NK-92 treated with Interleukin-12 subunit alpha and Interleukin-12 subunit beta, amount 100 ng/mL, for 24 hours (cell line): ENCODE results near the gene M1AP.

Experiments used
- DNase-seq: peaks from one replicate; lab custom pipeline; 2025; lab: John Stamatoyannopoulos, UW

The M1AP gene

DNA sequence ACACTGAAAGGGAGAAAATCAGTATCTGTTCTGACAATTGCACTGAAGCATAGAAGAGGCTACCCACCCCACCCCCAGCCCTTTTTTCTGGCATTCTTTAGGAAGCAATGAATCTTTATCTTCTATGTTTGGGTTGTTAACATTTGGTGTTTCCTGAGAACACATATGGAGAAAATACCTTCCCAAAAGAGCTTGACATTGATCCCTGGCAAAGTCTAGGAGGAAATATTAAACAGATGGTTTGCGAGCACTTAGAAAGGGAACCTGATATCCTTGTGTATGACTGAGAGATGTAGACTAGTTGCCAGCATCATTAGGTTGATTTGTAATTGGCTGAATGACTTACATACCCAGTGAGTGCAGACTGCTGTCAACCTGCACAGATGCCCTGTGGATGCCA lies 50.7 kb downstream of the M1AP start:
- DNase-seq, result no peak

DNA sequence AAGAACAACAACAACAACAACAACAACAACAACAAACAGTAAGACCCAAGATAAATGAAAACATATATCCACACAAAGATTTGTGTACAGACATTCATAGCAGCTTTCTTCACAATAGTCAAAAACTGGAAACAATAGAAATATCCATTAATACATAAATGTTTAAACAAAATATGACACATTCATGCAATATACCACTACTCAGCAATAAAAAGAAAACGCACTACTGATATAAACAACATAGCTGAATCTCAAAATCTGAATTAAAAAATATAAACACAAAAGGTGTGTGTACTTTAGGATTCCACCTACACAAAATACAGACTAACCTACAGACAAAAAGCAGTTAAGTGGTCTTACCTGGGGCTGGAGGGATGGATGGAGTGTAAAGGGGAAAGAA lies 51.5 kb downstream of the M1AP start:
- no peak for DNase-seq

DNA sequence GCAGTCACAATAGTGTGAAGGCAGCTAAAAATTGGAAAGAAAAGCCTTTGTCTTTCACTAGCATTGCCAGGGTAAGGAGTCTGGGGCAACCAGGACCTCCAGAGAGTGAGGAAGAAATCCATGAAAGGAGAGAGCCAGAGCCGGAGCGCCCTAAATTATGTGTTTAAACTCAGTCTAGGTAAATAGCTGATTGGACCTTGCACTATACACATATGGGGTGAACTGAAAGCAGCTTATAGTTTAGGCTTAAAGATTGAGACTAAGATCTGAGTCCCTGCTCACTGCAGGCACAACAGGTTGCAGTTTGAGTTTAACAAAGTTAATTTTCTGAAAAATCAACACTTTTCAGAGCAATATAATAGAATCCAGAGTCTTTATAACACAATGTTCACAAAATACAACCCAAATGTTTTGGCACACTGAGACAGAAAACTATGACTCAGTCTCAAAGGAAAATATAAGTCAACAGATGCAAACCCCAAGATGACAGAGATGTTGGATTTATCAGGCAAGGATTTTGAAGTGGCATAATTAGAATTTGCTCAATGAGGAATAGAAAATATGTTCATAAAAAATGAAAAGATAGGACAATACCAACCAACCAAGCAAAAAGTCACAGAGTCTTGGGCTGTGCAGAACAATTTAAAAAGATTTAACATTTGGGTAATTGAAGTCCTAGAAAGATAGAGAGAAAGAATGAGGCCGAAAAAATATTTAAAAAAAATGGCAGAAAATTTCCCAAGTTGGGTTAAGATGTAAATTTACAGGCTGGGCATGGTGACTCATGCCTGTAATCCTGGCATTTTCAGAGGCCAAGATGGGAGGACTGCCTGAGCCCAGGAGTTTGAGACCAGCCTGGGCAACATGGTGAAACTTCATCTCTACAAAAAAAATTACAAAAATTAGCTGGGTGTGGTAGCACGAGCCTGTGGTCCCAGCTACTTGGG lies 54.0 kb downstream of the M1AP start:
- no peak for DNase-seq

DNA sequence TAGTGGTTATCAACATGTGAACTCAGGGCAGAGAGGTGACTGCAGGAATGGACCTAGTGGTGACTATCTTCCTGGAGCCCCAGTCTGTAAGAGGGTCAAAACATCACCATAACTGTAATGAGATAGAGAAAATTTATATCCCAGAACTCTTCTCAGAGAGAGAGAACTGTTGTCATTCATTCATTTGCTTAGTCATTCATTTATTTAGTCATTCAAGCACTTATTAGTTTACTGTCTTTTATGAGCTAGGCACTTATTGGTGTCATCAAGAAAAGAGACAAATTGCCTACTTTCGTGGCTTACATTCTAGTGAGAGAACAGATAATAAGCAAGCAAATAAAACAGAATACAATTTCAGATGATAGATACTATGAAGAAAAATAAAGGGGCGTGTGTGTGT lies 59.5 kb downstream of the M1AP start:
- DNase-seq, result no peak

DNA sequence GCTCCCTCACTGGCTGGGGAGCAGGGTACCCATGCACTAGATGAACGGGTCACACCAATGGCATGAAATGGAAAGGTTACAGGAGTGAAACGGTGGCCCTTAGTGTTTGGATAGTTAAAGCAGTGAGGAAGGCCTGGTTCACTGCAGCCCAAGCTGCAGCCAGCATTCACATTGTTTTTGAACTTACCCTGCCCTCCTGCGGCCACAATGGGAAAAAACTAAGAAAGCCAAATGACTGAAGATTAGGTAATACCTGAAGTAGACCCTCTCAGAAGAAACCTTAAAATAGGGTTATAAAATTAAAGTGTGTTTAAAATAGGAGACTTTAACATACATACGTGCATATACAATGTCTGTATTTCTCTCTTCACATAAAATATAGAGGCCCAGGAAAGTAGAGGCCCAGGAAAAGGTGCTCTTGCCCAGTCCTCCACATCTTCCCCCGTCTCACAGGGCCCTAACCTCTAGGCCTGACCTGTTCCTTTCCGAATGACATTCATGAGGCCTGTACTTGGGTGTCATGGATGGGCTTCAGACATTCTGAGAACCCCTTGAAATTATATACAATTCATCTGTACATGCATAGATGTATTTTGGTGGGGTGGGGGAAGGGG lies 60.4 kb downstream of the M1AP start:
- peak; percentile 32 for DNase-seq

DNA sequence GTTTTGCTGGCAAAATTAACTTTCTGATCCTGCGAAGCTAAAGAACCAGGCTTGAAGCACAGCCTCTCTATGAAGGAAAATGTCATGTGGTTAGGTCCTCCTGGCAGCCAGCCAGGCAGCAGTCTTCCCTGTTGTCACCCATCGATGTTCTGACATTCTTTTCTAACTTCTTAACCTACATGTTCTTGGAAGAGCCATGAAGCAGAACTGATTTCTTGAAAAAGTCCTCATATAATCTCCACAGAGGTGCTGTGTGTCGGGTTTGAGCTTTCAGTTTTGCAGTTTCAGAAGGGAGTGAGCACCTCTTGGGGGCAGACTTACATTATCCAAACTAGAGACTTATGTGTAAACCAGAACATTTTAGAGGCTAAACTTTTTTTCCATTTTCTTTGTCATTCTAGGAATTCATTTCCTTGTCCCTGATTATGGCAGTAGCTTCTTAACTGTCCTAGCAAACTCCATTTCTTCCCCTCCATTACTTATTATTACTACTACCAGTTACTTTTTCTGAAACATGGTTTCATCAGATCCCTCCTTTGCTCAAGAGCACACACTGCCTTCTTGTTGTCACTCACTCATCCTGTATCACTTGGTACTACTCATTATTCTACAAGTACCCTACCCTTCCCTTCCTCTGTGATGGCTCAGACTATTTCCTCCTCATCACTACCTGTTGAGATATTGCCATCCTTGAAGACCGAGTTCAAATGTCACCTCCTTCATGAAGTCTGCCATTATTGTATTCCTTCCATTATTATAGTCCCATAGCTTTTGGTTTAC lies 62.5 kb downstream of the M1AP start:
- no peak for DNase-seq

DNA sequence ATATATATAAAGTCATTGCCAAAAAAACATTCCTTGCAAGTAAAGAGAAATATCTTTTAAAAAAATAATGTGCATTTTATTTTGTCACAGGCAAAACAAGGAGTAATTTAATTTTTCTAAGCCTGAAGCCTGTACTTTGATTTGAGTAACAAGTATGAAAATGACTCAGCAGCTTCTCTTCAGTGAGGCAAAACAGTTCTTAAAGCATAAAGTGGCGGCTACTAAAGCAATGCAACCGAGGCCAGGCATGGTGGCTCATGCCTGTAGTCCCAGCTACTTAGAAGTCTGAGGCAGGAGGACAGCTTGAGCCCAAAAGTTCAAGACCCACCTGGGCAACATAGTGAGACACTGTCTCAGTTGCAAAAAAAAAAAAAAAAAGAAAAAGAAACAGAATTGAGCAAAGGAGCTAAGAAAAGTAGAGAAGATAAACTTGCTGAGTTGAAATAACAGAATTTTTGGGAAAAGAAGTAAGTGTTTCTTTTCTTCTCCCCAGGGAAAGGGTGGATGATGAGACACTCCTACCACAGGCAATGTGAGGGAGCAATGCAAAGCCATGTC lies 64.0 kb downstream of the M1AP start:
- DNase-seq, result no peak

DNA sequence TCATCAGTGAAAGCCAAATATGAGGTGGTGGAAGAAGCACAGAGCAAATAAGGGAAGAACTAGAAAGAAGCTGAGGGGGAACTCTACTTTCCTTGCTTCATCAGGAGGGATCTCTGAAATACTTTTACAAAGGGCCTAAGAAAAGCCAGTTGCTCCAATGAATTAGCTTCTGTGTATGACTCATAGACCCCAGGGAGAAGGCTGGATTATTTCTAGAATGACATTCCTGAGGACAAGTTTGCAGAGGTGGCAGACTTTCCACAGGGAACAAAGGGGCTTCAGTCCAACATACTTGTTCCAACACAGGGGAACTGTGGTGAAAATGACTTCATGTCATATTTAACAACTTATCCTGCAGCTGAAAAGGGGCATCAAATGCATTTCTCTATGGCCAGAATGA lies 64.6 kb downstream of the M1AP start:
- DNase-seq, result no peak

DNA sequence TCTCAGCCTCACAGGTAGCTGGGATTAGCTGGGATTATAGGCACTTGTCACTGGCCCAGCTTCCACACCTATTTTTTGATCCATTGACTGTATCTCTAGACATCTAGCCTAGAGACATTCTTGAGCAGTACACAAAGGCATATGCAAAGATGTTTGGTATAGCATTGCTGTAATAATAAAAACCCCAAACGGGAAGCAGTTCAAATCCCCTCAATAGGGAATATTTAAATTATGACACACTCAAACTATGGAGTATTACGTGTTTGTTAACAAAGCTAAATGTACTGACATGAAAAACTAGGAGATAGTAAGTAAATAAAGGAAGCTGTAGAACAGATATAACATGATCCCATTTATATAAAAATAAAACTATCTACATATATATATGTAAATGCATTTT lies 65.9 kb downstream of the M1AP start:
- DNase-seq, result no peak

DNA sequence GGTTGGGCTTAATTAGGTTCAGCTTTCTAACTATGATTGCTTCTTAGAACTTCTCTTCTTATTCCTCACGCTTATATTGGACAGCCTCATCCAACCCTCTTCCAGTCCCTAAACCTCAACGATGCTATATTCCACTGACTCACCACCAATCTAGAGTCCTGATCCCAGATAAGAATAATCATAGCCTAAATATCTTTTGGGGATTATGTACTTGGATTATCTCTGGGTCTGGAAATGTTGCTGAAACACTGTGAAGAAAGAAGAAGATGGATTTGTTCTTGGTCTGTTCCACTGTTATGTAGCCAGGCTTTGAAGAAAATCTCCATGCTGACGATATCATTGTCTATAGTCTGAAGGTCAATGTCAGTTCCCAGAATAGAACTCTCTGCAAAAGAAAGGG lies 66.7 kb downstream of the M1AP start:
- DNase-seq, result no peak

DNA sequence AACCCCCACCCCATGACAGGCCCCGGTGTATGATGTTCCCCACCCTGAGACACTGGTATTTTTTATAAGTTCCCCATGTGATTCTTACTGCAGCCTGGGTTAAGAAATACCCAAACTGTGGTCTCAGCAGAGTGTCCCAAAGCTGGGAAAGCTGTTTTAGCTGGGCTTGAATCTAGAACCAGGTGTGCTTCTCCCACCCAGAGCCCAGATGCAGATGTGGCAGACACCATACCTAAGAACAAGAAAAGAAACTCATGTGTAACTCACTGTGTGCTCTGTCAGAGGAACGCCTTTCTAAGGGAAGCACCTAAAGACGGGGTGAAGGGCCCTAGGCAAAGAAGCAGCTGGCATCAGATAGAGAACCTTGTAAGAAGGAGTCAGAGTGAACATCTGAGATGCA lies 69.7 kb downstream of the M1AP start:
- no peak for DNase-seq

DNA sequence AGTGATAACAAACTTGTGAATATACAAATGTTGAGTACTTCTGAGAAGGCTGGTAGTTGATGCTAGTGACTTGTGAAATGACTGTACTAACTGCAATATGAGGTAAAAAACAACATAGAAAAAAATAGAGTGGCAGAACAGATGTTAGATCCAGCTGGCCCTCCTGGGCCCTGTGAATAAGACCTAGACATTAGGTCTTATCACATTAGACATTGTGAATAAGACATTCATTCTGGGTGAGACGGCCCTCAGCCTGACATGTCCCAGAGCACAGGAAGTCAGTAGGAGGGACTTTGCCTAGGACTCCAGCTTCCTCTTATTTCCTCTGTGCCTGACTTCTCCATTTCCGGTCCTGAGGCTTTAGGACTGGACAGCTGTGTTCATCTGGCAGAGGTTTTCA lies 70.7 kb downstream of the M1AP start:
- DNase-seq, result no peak

DNA sequence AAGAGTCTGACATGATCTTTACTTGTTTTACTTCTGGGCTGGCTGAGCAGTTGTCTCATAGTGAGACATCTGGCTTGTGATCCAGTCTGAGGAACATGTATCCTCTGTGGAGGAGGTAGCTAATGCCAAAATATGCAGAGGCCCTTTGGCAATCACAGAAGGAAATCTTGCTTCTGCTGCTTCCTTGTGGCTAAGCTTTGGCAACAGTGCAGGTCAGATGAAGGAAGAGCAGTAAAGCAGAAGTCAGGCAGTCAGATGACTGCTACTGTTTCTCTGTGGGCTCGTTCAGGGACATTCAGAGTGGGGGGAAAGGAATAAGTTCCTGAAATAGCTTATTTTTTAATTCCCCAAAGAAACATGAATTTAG lies 71.3 kb downstream of the M1AP start:
- DNase-seq, result no peak

DNA sequence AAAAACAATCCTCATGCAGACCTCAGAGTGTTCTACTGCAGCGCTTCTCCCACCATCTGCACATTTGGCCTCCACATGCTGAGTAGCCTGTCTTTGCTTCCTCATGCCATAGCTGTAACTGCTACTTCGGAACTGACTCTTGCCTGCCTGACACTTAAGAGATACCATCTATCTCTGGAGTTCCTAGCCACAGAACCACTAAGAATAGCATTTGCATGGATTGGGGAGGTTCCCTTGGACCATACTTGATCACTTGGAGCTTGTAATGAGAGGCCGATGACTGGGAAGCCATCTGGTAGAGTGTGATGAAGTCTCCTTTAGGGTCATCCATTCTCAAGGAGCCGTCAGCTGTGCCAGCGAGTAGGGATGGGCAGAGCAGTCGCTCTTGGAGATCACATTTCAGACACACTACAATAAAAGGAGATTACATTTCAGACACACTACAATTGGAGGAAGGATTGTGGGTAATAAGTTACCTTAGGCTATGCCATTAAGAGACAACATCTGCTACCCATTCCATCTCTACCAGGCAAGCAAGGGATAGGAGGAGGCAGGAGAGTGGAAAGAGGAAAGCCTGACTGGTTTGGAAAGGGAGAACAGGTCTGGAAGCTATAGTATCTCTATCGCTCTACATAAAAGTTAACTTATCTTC lies 71.8 kb downstream of the M1AP start:
- no peak for DNase-seq

DNA sequence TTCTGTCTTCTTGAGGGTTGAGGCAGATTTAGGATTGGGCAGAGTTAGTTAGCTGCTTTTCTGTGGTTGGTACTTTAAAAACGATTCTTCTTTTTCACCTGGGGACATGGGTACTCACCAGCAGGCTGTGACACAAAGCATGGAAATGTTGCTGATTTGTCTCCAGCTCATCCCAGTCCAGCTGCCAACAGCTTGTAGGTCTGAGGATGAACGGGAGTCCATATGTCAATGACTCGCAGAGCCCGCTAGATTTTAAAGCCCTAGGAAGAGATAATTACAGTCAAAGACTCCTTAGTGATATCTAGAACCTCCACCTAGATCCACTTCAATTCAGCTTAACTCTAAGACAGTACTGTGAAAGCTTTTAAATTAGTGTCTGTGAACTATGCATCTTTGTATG lies 72.8 kb downstream of the M1AP start:
- no peak for DNase-seq

DNA sequence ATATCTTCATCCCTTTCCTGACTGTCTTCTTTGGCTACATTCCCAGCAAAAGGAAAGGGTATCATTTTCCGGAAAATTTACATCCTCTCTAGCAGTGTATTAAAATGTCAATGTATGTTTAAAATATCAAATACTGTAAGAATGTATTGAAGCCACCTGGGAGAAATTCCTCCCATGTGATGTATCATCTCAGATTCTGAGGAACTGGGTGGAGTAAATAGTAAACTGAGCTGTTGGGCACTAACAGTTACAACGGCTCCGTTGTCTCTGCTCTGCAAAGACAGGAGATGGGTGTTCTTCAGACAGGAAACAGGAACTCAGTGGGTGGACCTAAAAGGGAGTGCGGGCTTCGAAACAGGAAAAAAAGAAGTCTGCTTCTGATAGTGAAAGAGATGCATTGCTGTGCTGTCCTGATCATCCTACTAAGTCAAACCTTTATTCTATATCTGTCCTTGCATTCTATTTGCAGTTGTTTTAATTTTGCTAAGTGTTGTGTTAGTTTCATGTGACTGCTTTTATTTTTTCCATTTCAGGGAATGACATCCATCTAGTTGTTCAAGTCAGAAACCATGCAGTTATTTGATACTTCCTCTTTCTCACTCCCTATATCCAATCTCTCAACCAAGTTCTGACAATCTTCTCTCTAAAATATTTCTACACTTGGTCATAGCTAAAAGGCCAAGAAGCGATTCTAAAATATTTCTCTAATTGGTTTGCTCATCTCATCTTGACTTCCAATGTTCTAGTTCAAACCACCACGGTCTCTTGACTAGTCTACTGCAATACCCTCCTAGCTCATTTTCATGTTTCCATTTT lies 74.2 kb downstream of the M1AP start:
- no peak for DNase-seq

DNA sequence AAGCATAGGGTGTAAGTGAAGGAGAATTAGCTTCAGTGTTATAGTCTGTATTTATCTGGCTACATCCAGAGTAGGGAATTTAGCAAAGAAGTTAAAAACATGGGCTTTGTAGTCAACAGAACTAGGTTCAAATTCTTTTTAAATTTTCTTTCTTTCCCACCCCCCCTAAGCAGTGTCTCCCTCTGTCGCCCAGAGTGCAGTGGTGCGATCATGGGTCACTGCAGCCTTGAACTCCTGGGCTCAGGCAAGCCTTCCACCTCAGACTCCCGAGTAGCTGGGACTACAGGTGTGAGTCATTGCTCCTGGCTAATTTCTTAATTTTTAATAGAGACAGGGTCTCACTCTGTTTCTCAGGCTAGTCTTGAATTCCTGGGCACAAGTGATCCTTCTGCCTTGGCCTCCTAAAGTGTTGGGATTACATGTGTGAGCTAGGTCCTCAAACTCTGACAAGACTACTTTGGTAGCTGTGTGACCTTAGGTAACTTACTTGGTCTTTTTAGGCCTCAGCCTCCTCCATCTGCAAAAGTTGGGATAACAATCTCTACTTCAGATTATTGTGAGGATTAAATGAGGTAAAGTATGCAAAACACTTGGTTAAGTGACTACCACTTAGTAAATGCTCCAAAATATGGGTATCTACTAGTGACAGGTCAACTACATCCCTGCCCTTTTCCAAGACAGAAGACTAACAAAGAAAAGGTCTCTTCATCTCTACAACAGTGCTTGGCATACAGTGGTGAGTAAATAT lies 75.8 kb downstream of the M1AP start:
- DNase-seq, result no peak

DNA sequence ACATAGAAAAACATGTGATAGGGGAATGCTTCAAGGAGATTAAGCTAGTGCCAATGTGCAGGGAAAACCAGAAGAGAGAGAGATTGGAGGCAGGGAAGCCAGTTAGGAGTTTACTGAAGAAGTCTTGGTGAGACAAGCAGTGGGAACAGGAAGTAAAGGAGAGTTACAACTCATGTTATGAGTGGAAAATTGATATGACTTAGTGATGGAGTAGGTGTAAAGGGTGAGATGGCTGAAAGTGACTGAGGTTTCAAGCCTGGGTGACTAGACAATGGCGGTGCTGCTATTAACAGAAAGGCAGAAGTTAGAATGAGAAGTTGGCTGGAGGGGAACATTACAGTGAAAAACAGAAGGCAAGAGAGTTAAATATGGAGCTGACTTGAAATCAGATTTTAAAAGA lies 77.1 kb downstream of the M1AP start:
- no peak for DNase-seq

DNA sequence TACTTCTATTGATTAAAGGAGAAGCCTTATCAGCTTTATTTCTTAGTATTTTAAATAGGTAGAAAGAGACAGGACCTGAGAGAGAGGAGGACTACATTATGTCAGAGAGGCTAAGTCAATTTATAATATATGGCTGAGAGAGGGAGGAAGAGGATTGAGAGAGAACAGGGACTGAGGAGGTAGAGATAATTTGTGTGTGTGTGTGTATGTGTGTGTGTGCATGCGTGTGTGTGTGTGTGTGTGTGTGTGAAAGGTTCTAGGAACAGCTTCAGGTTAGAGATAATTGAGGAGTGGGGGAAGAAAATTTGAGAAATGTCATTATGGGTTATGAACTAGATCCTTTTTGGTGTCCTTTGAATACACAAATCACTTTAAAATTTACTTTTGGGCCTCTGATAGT lies 78.4 kb downstream of the M1AP start:
- no peak for DNase-seq

DNA sequence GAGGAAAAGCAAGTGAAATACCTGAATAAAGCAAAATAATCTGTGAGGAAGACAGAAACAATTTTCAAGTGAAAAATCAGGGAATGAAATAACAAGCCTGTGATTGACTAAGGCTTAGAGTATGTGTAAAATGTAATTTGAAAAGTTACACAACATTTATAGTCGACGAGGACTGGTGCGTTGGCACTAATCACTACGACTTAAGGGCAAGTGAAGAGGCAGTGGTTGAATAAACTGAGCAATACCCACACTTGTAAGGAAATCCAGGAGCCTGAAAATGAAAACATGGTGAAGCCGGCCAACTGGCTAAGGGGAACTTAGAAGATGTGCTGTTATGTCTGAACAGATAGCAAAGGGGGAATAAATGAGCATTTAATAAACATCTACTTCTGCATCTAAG lies 80.2 kb downstream of the M1AP start:
- no peak for DNase-seq

DNA sequence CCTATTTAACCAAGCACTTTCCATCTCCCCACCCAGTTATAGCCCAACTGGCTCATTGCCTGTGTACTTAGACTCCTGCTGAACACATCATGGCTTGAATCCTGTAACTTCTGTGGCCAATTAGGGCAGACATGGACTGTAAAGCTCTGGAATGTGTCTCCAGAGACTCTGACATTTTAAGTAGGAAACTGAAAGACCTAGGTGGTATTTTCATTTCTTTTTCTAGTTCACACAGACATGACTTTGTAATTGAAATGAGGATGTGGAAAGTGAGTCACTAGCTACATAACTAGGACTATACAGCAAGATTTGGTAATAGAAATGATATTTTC lies 81.4 kb downstream of the M1AP start:
- no peak for DNase-seq
